HG03460 (cell line): ENCODE data around the gene VPS39.
A peak's percentile ranks its signal among the peaks of the same experiment; 100 is the strongest.
"Not testable (repeated sequence)": the region's sequence is repeated elsewhere in the genome, so short reads cannot be mapped to it uniquely, and the experiment has no call there.

ENCODE experiments used
- ATAC-seq: cut with Tn5 transposase; IDR thresholded peaks from one replicate; pipeline ENCODE4 v1.9.1; 2021; ENCODE audit not compliant: unreplicated experiment

The VPS39 gene

GRCh38 chr15:42207674-42208579 lies at the start of gene VPS39:
VPS39 (minus strand) TSS chr15:42208304; CDS start chr15:42208153, 151 bp downstream.
- ATAC-seq = peak; percentile 97

GRCh38 chr15:42253300-42253699 lies 45.2 kb upstream of the VPS39 start:
- no peak for ATAC-seq

- no peak for ATAC-seq
Observed at GRCh38 chr15:42240823-42241222, 32.7 kb upstream of the VPS39 start.

GRCh38 chr15:42239528-42240182 lies 31.6 kb upstream of the VPS39 start:
- ATAC-seq = no peak

- no peak for ATAC-seq
Observed at GRCh38 chr15:42233107-42233506, 25.0 kb upstream of the VPS39 start.

- no peak for ATAC-seq
Observed at GRCh38 chr15:42232606-42233005, 24.5 kb upstream of the VPS39 start.

- no peak for ATAC-seq
Observed at GRCh38 chr15:42231088-42231487, 23.0 kb upstream of the VPS39 start.

GRCh38 chr15:42228981-42229380 lies 20.9 kb upstream of the VPS39 start:
- ATAC-seq = not testable (repeated sequence)

GRCh38 chr15:42228036-42228435 lies 19.9 kb upstream of the VPS39 start:
- no peak for ATAC-seq

- ATAC-seq = no peak
Observed at GRCh38 chr15:42226648-42227047, 18.5 kb upstream of the VPS39 start.

- no peak for ATAC-seq
Observed at GRCh38 chr15:42220216-42220615, 12.1 kb upstream of the VPS39 start.

GRCh38 chr15:42218953-42219592 lies 11.0 kb upstream of the VPS39 start:
- no peak for ATAC-seq

GRCh38 chr15:42217568-42217967 lies 9.5 kb upstream of the VPS39 start:
- ATAC-seq = no peak

GRCh38 chr15:42215913-42216829 lies 8.1 kb upstream of the VPS39 start:
- no peak for ATAC-seq

GRCh38 chr15:42214600-42214999 lies 6.5 kb upstream of the VPS39 start:
- ATAC-seq = no peak

- no peak for ATAC-seq
Observed at GRCh38 chr15:42213511-42213910, 5.4 kb upstream of the VPS39 start.

- ATAC-seq = no peak
Observed at GRCh38 chr15:42210696-42211095, 2.6 kb upstream of the VPS39 start.

- ATAC-seq = no peak
Observed at GRCh38 chr15:42206406-42206805, 1.7 kb downstream of the VPS39 start.

- no peak for ATAC-seq
Observed at GRCh38 chr15:42203891-42204290, 4.2 kb downstream of the VPS39 start.

- no peak for ATAC-seq
Observed at GRCh38 chr15:42202653-42203052, 5.5 kb downstream of the VPS39 start.

GRCh38 chr15:42201801-42202200 lies 6.3 kb downstream of the VPS39 start:
- ATAC-seq = no peak
